Skeletal muscle tissue (tissue), 4 donors: ENCODE results near the gene CCR1. TPM values are rescaled to one million over a fixed set of nuclear protein-coding genes. Genes with fewer than 3 reads are reported as not detected.
A peak's percentile ranks its signal among the peaks of the same experiment; 100 is the strongest.

ENCODE experiments used
- H3K27ac ChIP-seq: one replicate; pipeline ENCODE4 v1.7.0; 2013; ENCODE audit warnings: mild to moderate bottlenecking, low read depth, low read length, inconsistent platforms
- H3K27me3 ChIP-seq, 3 donors: one replicate each; pipeline ENCODE4 v1.7.0; 2013; ENCODE audit warnings: low read length in 3 of 3; ENCODE audit not compliant: control insufficient read depth in 3 of 3, insufficient read depth in 3 of 3
- H3K36me3 ChIP-seq, 3 donors: one replicate each; pipeline ENCODE4 v1.7.0; 2013; ENCODE audit warnings: low read length in 3 of 3; ENCODE audit not compliant: control insufficient read depth in 3 of 3, insufficient read depth in 3 of 3
- H3K4me1 ChIP-seq, 3 donors: one replicate each; pipeline ENCODE4 v1.7.0; 2013; ENCODE audit warnings: low read length in 3 of 3, mild to moderate bottlenecking in 3 of 3; ENCODE audit not compliant: control insufficient read depth in 3 of 3, insufficient read depth in 3 of 3
- H3K4me3 ChIP-seq, 3 donors: one replicate each; pipeline ENCODE4 v1.7.0; 2013; ENCODE audit warnings: low read length in 3 of 3
- H3K9ac ChIP-seq, 3 donors: one replicate each; pipeline ENCODE4 v1.7.0; 2013; ENCODE audit warnings: low read length in 3 of 3, mild to moderate bottlenecking in 3 of 3, moderate library complexity in 2 of 3, low read depth in 1 of 3
- H3K9me3 ChIP-seq, 3 donors: one replicate each; pipeline ENCODE4 v1.7.0; 2013; ENCODE audit warnings: low read length in 3 of 3; ENCODE audit not compliant: control insufficient read depth in 3 of 3
- total RNA-seq: library from RNA; depleted of rRNA; stranded (reverse); fragments of >200 nt; gene quantifications from one replicate; pipeline ENCODE4 v1.2.3, GENCODE V29; 2014
- donor health status: Osteomylitis.

The CCR1 gene
- total RNA-seq = 3.7 TPM

GRCh38 chr3:46208167-46208704 lies at the start of gene CCR1:
CCR1 (minus strand) TSS chr3:46208313; CDS start chr3:46204313, 4,000 bp downstream.
- no peaks in the 10 kb centered on the region for H3K27me3 ChIP-seq
- peaks cover 0 to 19% (median 0%) of the 10 kb centered on the region in 3 donors for H3K4me1 ChIP-seq
- no peaks in the 10 kb centered on the region for H3K9me3 ChIP-seq
- H3K27ac ChIP-seq = peak within 1 kb of the TSS; percentile 62
- no peaks in the 10 kb centered on the region for H3K36me3 ChIP-seq
- peak within 1 kb of the TSS in 1 of 3 donors; percentile 50 for H3K9ac ChIP-seq
- H3K4me3 ChIP-seq = peak within 1 kb of the TSS in 2 of 3 donors; percentile 19 to 33

GRCh38 chr3:46252980-46253379 lies 44.9 kb upstream of the CCR1 start:
- Histone ChIP-seq H3K27me3 (no peaks in the 10 kb centered on the region), H3K27ac (no peak overlapping the region), H3K4me1 (no peaks in the 10 kb centered on the region), H3K36me3 (no peaks in the 10 kb centered on the region), H3K9me3 (no peaks in the 10 kb centered on the region), H3K9ac (no peak overlapping the region), H3K4me3 (no peak overlapping the region)

- Histone ChIP-seq H3K9ac (no peak overlapping the region), H3K9me3 (no peaks in the 10 kb centered on the region), H3K36me3 (no peaks in the 10 kb centered on the region), H3K4me3 (no peak overlapping the region), H3K27ac (no peak overlapping the region), H3K4me1 (no peaks in the 10 kb centered on the region), H3K27me3 (no peaks in the 10 kb centered on the region)
Measured at GRCh38 chr3:46245146-46245545, 37.0 kb upstream of the CCR1 start.

GRCh38 chr3:46243560-46243959 lies 35.4 kb upstream of the CCR1 start:
- Histone ChIP-seq H3K9me3 (no peaks in the 10 kb centered on the region), H3K4me1 (no peaks in the 10 kb centered on the region), H3K9ac (no peak overlapping the region), H3K36me3 (no peaks in the 10 kb centered on the region), H3K27ac (no peak overlapping the region), H3K4me3 (no peak overlapping the region), H3K27me3 (no peaks in the 10 kb centered on the region)

GRCh38 chr3:46242120-46242519 lies 34.0 kb upstream of the CCR1 start, which contains the start of gene CCR3:
CCR3 (plus strand) TSS chr3:46242460; CDS start chr3:46265159, 22,699 bp downstream.
- H3K9ac ChIP-seq = no peak within 1 kb of the TSS
- H3K9me3 ChIP-seq = no peaks in the 10 kb centered on the region
- no peak within 1 kb of the TSS for H3K27ac ChIP-seq
- H3K4me3 ChIP-seq = no peak within 1 kb of the TSS
- no peaks in the 10 kb centered on the region for H3K4me1 ChIP-seq
- no peaks in the 10 kb centered on the region for H3K36me3 ChIP-seq
- no peaks in the 10 kb centered on the region for H3K27me3 ChIP-seq

GRCh38 chr3:46239952-46240351 lies 31.8 kb upstream of the CCR1 start:
- Histone ChIP-seq H3K27ac (no peak overlapping the region), H3K4me1 (no peaks in the 10 kb centered on the region), H3K36me3 (no peaks in the 10 kb centered on the region)

GRCh38 chr3:46239301-46239938 lies 31.3 kb upstream of the CCR1 start:
- Histone ChIP-seq H3K4me1 (no peaks in the 10 kb centered on the region), H3K36me3 (no peaks in the 10 kb centered on the region), H3K27ac (no peak overlapping the region), H3K9me3 (no peaks in the 10 kb centered on the region), H3K4me3 (no peak overlapping the region), H3K9ac (no peak overlapping the region), H3K27me3 (no peaks in the 10 kb centered on the region)

More at GRCh38 chr3:46239952-46240351, 31.8 kb upstream of the CCR1 start:
- H3K9me3 ChIP-seq = no peaks in the 10 kb centered on the region
- no peak overlapping the region for H3K4me3 ChIP-seq
- H3K27me3 ChIP-seq = no peaks in the 10 kb centered on the region
- no peak overlapping the region for H3K9ac ChIP-seq

GRCh38 chr3:46238386-46238785 lies 30.3 kb upstream of the CCR1 start:
- Histone ChIP-seq H3K9ac (no peak overlapping the region), H3K4me3 (no peak overlapping the region), H3K27me3 (no peaks in the 10 kb centered on the region), H3K36me3 (no peaks in the 10 kb centered on the region), H3K9me3 (no peaks in the 10 kb centered on the region), H3K27ac (no peak overlapping the region), H3K4me1 (no peaks in the 10 kb centered on the region)

- Histone ChIP-seq H3K27me3 (no peaks in the 10 kb centered on the region), H3K4me3 (no peak overlapping the region), H3K4me1 (no peaks in the 10 kb centered on the region), H3K27ac (no peak overlapping the region), H3K9me3 (no peaks in the 10 kb centered on the region), H3K36me3 (no peaks in the 10 kb centered on the region), H3K9ac (no peak overlapping the region)
Measured at GRCh38 chr3:46236294-46237054, 28.4 kb upstream of the CCR1 start.

GRCh38 chr3:46235425-46235824 lies 27.3 kb upstream of the CCR1 start:
- no peaks in the 10 kb centered on the region for H3K9me3 ChIP-seq
- H3K27me3 ChIP-seq = no peaks in the 10 kb centered on the region
- no peaks in the 10 kb centered on the region for H3K4me1 ChIP-seq
- no peak overlapping the region for H3K27ac ChIP-seq
- H3K4me3 ChIP-seq = no peak overlapping the region
- H3K36me3 ChIP-seq = no peaks in the 10 kb centered on the region
- H3K9ac ChIP-seq = no peak overlapping the region
